WI38 (cell line): Measurements from ENCODE around the gene IMMP2L.

Experiments used
- H3K4me3 ChIP-seq: 2 replicates; pipeline ENCODE4 v1.5.1; 2011; ENCODE audit warnings: low read depth, mild to moderate bottlenecking, control low read depth, low read length
- TF ChIP-seq, protein P1 (sequence below): IDR thresholded peaks from 2 replicates; pipeline ENCODE4 v1.5.1; 2012; ENCODE audit warnings: low read depth, mild to moderate bottlenecking, control low read depth, low read length

The IMMP2L gene

GRCh38 chr7:111010798-111011197 is 551.5 kb downstream of the IMMP2L start:
- H3K4me3 ChIP-seq, result no peak overlapping the region
- TF ChIP-seq, protein P1, sequence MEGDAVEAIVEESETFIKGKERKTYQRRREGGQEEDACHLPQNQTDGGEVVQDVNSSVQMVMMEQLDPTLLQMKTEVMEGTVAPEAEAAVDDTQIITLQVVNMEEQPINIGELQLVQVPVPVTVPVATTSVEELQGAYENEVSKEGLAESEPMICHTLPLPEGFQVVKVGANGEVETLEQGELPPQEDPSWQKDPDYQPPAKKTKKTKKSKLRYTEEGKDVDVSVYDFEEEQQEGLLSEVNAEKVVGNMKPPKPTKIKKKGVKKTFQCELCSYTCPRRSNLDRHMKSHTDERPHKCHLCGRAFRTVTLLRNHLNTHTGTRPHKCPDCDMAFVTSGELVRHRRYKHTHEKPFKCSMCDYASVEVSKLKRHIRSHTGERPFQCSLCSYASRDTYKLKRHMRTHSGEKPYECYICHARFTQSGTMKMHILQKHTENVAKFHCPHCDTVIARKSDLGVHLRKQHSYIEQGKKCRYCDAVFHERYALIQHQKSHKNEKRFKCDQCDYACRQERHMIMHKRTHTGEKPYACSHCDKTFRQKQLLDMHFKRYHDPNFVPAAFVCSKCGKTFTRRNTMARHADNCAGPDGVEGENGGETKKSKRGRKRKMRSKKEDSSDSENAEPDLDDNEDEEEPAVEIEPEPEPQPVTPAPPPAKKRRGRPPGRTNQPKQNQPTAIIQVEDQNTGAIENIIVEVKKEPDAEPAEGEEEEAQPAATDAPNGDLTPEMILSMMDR, result no peak

DNA sequence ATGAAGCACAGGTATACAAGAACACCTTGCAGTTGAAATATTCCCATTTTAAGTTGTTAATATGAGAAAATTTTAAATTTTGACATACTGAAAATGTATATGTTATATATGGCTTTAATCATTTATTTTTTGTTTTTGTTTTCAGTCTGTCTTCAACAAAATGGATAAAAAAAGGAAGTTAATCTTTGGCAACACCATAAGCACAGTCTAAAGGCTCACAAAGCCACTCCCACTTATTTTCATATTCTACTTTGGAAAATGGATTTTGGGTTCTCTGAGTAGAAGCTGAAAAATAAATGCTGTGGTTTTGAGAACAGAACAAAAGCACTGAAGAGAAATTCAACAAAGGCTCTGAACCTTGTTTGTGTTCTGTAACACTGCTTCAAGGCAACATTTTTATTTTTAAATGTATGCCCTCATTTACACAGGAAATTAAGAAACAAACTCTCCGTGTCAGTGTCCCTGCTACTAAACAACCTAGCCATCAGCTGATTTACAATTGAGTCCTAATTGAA is 552.7 kb downstream of the IMMP2L start:
- TF ChIP-seq, protein P1, result no peak

DNA sequence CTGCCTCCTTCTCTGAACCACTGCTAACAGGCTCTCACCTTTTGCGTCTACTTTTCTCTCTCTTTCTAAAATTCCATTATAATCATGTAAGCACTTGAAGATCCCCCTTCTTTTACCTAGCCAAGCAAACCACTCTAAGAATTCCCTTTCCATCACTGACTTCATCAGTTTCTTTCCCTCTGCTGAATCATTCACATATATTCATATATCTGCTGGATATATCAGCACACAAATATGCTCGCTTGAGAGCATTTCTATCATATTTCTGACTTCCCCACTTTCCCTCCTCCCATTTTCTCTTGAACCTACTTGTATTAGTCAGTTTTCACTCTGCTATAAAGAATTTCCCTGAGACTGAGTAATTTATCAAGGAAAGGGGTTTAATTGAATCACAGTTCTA is 555.6 kb downstream of the IMMP2L start:
- H3K4me3 ChIP-seq, result no peak overlapping the region
- TF ChIP-seq, protein P1, result no peak

More for the DNA sequence above, 552.7 kb downstream of the IMMP2L start:
- no peak overlapping the region for H3K4me3 ChIP-seq

DNA sequence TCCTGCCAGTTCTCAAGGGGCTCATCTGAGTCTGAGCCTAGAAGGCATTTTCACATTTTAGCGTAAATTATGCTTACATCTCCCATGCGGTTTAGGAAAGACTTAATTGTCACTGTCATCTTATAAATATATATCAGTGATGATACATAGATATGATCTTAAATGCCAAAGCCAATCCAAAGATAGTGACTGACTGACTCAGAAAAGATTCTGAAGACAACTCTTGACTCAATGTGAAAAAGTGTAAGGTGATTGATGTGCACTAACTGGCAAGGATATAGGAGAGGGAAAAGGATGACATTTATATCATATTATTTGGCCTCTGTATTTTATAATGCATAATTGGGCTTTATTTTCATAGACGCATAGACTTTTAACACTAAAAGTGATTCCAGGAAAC is 556.3 kb downstream of the IMMP2L start:
- TF ChIP-seq, protein P1, result no peak
- no peak overlapping the region for H3K4me3 ChIP-seq

- TF ChIP-seq, protein P1, result no peak
- no peak overlapping the region for H3K4me3 ChIP-seq
Measured at GRCh38 chr7:111005445-111005844, 556.8 kb downstream of the IMMP2L start.

- TF ChIP-seq, protein P1, result no peak
- no peak overlapping the region for H3K4me3 ChIP-seq
Measured at GRCh38 chr7:111004310-111004901, 557.9 kb downstream of the IMMP2L start.

GRCh38 chr7:111003883-111004282 is 558.4 kb downstream of the IMMP2L start:
- TF ChIP-seq, protein P1, result no peak
- no peak overlapping the region for H3K4me3 ChIP-seq
